Ramos (cell line): ENCODE data around the gene TMEM59L.

Experiments used
- in situ Hi-C: fragments of 300-500 bp; cut with MboI; formaldehyde crosslinking; loops from one replicate; pipeline ENCODE4 v1.14.3; 2022; ENCODE audit warnings: low sequenced_read_pairs; ENCODE audit not compliant: unreplicated experiment

Gene TMEM59L

GRCh38 chr19:18670312-18670711 is 57.6 kb downstream of the TMEM59L start:
- in situ Hi-C loops, result no loop called here
